ENCODE measurements around the gene ENDOU. TPM values are rescaled to one million over a fixed set of nuclear protein-coding genes. Genes with fewer than 3 reads are reported as not detected.
A peak's percentile ranks its signal among the peaks of the same experiment; 100 is the strongest.

Gene ENDOU
- total RNA-seq, 1 donor from 2014 or later = not detected

DNA sequence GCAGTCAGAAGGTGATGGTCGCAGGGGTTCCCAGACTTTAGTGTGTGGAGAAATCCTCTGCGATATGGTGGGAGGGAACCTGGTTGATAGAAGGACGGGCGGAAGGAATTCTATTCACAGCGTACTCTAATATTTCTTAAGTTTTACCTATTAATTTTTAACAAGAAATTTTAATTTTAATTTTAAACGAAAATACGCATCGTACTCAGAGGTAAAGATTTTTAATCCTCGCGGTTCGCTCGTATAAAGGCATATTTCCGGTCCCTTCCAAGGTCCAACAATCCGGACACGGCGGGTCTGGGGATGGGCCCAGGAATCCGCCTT is 47.4 kb upstream of the ENDOU start:
- Histone ChIP-seq H3K27ac (ENCODE audit: low read depth, low read length) (no peak overlapping the region), H3K27me3 (ENCODE audit: insufficient read depth, low read length) (no peaks in the 10 kb centered on the region), H3K36me3 (ENCODE audit: insufficient read depth, low read length) (no peaks in the 10 kb centered on the region), H3K79me2 (ENCODE audit: insufficient read depth, low read length) (no peaks in the 10 kb centered on the region), H3K9me3 (ENCODE audit: insufficient read depth, low read depth, low read length) (no peaks in the 10 kb centered on the region), H3K4me1 (ENCODE audit: insufficient read depth, low read length) (peaks cover 11% of the 10 kb centered on the region), H4K20me1 (ENCODE audit: insufficient read depth, low read length) (no peaks in the 10 kb centered on the region), H3K4me3 (ENCODE audit: insufficient read depth, low read depth, low read length) (peak overlapping the region; percentile 62), H3K9ac (ENCODE audit: low read length) (peak overlapping the region; percentile 57), H3K4me2 (ENCODE audit: low read length) (peak overlapping the region; percentile 96), H2AFZ (ENCODE audit: low read depth, low read length) (peak overlapping the region; percentile 70)
- DNase-seq (ENCODE audit: low read depth) = no peak
- H3K27me3 Mint-ChIP-seq (ENCODE audit: low read depth, unreplicated experiment) = no peaks in the 10 kb centered on the region
- TF ChIP-seq EZH2 (IDR thresholded peaks at IDR 0.05; ENCODE audit: insufficient read depth, low read length) (no peak), CTCF (IDR thresholded peaks at IDR 0.05; ENCODE audit: insufficient read depth, low read depth, low read length) (no peak)
- FAIRE-seq = no peak
- peaks cover 19% of the 10 kb centered on the region for H3K4me1 Mint-ChIP-seq (ENCODE audit: low read depth, unreplicated experiment)
- peak overlapping the region; percentile 88 for H3K4me3 Mint-ChIP-seq (ENCODE audit: unreplicated experiment)
- no peaks in the 10 kb centered on the region for H3K9me3 Mint-ChIP-seq (ENCODE audit: unreplicated experiment)
- no peak overlapping the region for H3K27ac Mint-ChIP-seq (ENCODE audit: unreplicated experiment)
- H3K36me3 Mint-ChIP-seq (ENCODE audit: low read depth, unreplicated experiment) = no peaks in the 10 kb centered on the region

DNA sequence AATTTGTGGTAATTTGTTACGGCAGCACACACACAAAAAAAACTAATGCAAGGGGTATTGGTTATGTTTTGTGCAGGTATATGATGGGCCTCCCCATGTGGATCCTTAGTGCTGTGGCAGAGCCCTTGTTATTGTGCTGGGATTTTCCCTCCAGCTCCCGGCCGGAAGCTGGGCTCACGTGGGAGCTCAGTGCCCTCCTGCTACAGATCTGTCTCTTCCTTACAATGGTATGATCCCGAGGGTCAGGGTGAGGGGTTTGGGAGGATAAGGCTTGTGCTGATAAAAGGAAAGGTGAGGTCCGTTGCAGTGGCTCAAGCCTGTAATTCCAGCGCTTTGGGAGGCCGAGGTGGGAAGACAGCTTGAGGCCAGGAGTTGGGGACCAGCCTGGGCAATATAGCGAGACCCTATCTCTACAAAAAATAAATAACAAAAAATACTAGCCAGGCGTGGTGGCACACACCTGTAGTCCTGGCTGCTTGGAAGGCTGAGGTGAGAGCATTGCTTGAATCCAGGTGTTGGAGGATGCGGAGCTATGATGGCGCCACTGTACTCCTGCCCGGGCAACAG is 46.9 kb upstream of the ENDOU start:
- peak overlapping the region; percentile 88 for H3K4me3 Mint-ChIP-seq (ENCODE audit: unreplicated experiment)
- H3K27ac Mint-ChIP-seq (ENCODE audit: unreplicated experiment) = peak overlapping the region; percentile 78
- Histone ChIP-seq H3K36me3 (ENCODE audit: insufficient read depth, low read length) (no peaks in the 10 kb centered on the region), H3K27me3 (ENCODE audit: insufficient read depth, low read length) (no peaks in the 10 kb centered on the region), H3K9ac (ENCODE audit: low read length) (peak overlapping the region; percentile 57), H4K20me1 (ENCODE audit: insufficient read depth, low read length) (no peaks in the 10 kb centered on the region), H3K9me3 (ENCODE audit: insufficient read depth, low read depth, low read length) (no peaks in the 10 kb centered on the region), H3K4me3 (ENCODE audit: insufficient read depth, low read depth, low read length) (no peak overlapping the region), H3K27ac (ENCODE audit: low read depth, low read length) (no peak overlapping the region), H3K79me2 (ENCODE audit: insufficient read depth, low read length) (no peaks in the 10 kb centered on the region), H3K4me1 (ENCODE audit: insufficient read depth, low read length) (peaks cover 15% of the 10 kb centered on the region), H3K4me2 (ENCODE audit: low read length) (peak overlapping the region; percentile 96), H2AFZ (ENCODE audit: low read depth, low read length) (no peak overlapping the region)
- TF ChIP-seq CTCF (IDR thresholded peaks at IDR 0.05; ENCODE audit: insufficient read depth, low read depth, low read length) (no peak), EZH2 (IDR thresholded peaks at IDR 0.05; ENCODE audit: insufficient read depth, low read length) (no peak)
- FAIRE-seq (no peak), DNase-seq (ENCODE audit: low read depth) (no peak)
- no peaks in the 10 kb centered on the region for H3K36me3 Mint-ChIP-seq (ENCODE audit: low read depth, unreplicated experiment)
- no peaks in the 10 kb centered on the region for H3K27me3 Mint-ChIP-seq (ENCODE audit: low read depth, unreplicated experiment)
- H3K4me1 Mint-ChIP-seq (ENCODE audit: low read depth, unreplicated experiment) = peaks cover 20% of the 10 kb centered on the region
- no peaks in the 10 kb centered on the region for H3K9me3 Mint-ChIP-seq (ENCODE audit: unreplicated experiment)

GRCh38 chr12:47771304-47771703 is 46.0 kb upstream of the ENDOU start:
- Histone ChIP-seq H3K4me2 (ENCODE audit: low read length) (no peak overlapping the region), H3K9me3 (ENCODE audit: insufficient read depth, low read depth, low read length) (no peaks in the 10 kb centered on the region), H3K9ac (ENCODE audit: low read length) (no peak overlapping the region), H3K36me3 (ENCODE audit: insufficient read depth, low read length) (no peaks in the 10 kb centered on the region), H3K79me2 (ENCODE audit: insufficient read depth, low read length) (no peaks in the 10 kb centered on the region), H3K4me1 (ENCODE audit: insufficient read depth, low read length) (peaks cover 15% of the 10 kb centered on the region), H2AFZ (ENCODE audit: low read depth, low read length) (no peak overlapping the region), H3K27me3 (ENCODE audit: insufficient read depth, low read length) (no peaks in the 10 kb centered on the region), H3K4me3 (ENCODE audit: insufficient read depth, low read depth, low read length) (no peak overlapping the region), H4K20me1 (ENCODE audit: insufficient read depth, low read length) (no peaks in the 10 kb centered on the region), H3K27ac (ENCODE audit: low read depth, low read length) (no peak overlapping the region)
- FAIRE-seq (no peak), DNase-seq (ENCODE audit: low read depth) (no peak)
- TF ChIP-seq CTCF (IDR thresholded peaks at IDR 0.05; ENCODE audit: insufficient read depth, low read depth, low read length) (no peak), EZH2 (IDR thresholded peaks at IDR 0.05; ENCODE audit: insufficient read depth, low read length) (no peak)
- Mint-ChIP-seq H3K36me3 (ENCODE audit: low read depth, unreplicated experiment) (peaks cover under 1% of the 10 kb centered on the region), H3K27ac (ENCODE audit: unreplicated experiment) (no peak overlapping the region), H3K4me1 (ENCODE audit: low read depth, unreplicated experiment) (peaks cover 15% of the 10 kb centered on the region), H3K4me3 (ENCODE audit: unreplicated experiment) (no peak overlapping the region), H3K9me3 (ENCODE audit: unreplicated experiment) (no peaks in the 10 kb centered on the region), H3K27me3 (ENCODE audit: low read depth, unreplicated experiment) (no peaks in the 10 kb centered on the region)

Data from astrocyte (in vitro differentiated cells and primary cell).